PC-3 (cell line): ENCODE measurements around the gene EPHB2.

ENCODE experiments used
- CTCF ChIP-seq: fragments of 300-600 bp; sonication (generic); conservative IDR thresholded peaks from 2 replicates; pipeline ENCODE4 v1.5.1; 2017; ENCODE audit warnings: antibody characterized with exemption, low read depth, mild to moderate bottlenecking, low read length
- EZH2 ChIP-seq: fragments of 300-600 bp; sonication (generic); IDR thresholded peaks from one replicate; pipeline ENCODE4 v1.6.1; 2017; ENCODE audit warnings: antibody characterized with exemption, mild to moderate bottlenecking, low read length; ENCODE audit not compliant: unreplicated experiment

GRCh38 chr1:22841142-22841541, 130.5 kb downstream of the EPHB2 start:
- TF ChIP-seq CTCF (no peak), EZH2 (no peak)
